Type B pancreatic cell (in vitro differentiated cells): ENCODE data around the gene PRR12. TPM values are rescaled to one million over a fixed set of nuclear protein-coding genes. Genes with fewer than 3 reads are reported as not detected.

ENCODE experiments used
- DNase-seq: peaks from one replicate; pipeline ENCODE4 v3.0.0; 2021; ENCODE audit warnings: mixed read lengths; ENCODE audit not compliant: unreplicated experiment; ENCODE audit errors: extremely low spot score
- H3K27ac Mint-ChIP-seq: 2 replicates; pipeline ENCODE4 v1.8.0; 2021; ENCODE audit warnings: mild to moderate bottlenecking, mixed read lengths
- H3K27me3 Mint-ChIP-seq: 2 replicates; pipeline ENCODE4 v1.8.0; 2021; ENCODE audit warnings: mixed read lengths
- H3K36me3 Mint-ChIP-seq: 2 replicates; pipeline ENCODE4 v1.8.0; 2021; ENCODE audit warnings: mixed read lengths
- H3K4me1 Mint-ChIP-seq: one replicate; pipeline ENCODE4 v1.8.0; 2021; ENCODE audit warnings: mixed read lengths; ENCODE audit not compliant: unreplicated experiment
- H3K4me3 Mint-ChIP-seq: 2 replicates; pipeline ENCODE4 v1.8.0; 2021; ENCODE audit warnings: mild to moderate bottlenecking, mixed read lengths
- H3K9me3 Mint-ChIP-seq: 2 replicates; pipeline ENCODE4 v1.8.0; 2021; ENCODE audit warnings: mixed read lengths
- total RNA-seq: library from RNA; stranded (reverse); gene quantifications from 2 replicates; pipeline ENCODE4 v1.2.1, GENCODE V29; 2021; ENCODE audit warnings: low replicate concordance
- TF ChIP-seq, protein P1 (sequence below): fragments of 200-600 bp; sonication (generic); conservative IDR thresholded peaks from 2 replicates; pipeline ENCODE4 v1.5.0; 2021; ENCODE audit warnings: antibody characterized with exemption, mild to moderate bottlenecking

The PRR12 gene
- total RNA-seq, 1 donor from 2014 or later: 40.0 TPM

DNA sequence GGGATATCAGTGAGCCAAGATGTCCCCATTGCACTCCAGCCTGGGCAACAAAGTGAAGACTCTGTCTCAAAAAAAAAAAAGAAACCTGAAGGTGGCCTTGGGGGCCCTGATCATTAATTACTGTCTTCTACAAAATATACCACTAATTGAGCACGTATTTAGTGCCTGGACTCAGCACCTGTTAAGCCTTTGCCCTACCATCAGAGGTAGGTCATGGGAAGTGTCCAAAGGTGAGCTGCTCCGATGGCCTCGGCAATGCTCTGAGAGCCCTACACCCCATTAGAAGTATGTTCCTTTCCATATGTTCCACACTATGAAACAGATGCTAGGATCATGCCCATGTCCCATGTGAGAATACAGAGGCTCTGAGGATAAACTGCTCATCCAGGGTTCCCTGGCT is 31.5 kb upstream of the PRR12 start:
- Mint-ChIP-seq H3K36me3 (peaks cover 8% of the 10 kb centered on the region), H3K4me1 (peaks cover 4% of the 10 kb centered on the region), H3K4me3 (no peak overlapping the region), H3K9me3 (no peaks in the 10 kb centered on the region), H3K27ac (no peak overlapping the region), H3K27me3 (no peaks in the 10 kb centered on the region)
- no peak for DNase-seq
- TF ChIP-seq, protein P1, sequence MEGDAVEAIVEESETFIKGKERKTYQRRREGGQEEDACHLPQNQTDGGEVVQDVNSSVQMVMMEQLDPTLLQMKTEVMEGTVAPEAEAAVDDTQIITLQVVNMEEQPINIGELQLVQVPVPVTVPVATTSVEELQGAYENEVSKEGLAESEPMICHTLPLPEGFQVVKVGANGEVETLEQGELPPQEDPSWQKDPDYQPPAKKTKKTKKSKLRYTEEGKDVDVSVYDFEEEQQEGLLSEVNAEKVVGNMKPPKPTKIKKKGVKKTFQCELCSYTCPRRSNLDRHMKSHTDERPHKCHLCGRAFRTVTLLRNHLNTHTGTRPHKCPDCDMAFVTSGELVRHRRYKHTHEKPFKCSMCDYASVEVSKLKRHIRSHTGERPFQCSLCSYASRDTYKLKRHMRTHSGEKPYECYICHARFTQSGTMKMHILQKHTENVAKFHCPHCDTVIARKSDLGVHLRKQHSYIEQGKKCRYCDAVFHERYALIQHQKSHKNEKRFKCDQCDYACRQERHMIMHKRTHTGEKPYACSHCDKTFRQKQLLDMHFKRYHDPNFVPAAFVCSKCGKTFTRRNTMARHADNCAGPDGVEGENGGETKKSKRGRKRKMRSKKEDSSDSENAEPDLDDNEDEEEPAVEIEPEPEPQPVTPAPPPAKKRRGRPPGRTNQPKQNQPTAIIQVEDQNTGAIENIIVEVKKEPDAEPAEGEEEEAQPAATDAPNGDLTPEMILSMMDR: no peak

- no peaks in the 10 kb centered on the region for H3K27me3 Mint-ChIP-seq
- TF ChIP-seq, protein P1: no peak
- no peaks in the 10 kb centered on the region for H3K9me3 Mint-ChIP-seq
- H3K27ac Mint-ChIP-seq: peak overlapping the region; percentile 39
- peaks cover 4% of the 10 kb centered on the region for H3K4me1 Mint-ChIP-seq
- H3K36me3 Mint-ChIP-seq: peaks cover 5% of the 10 kb centered on the region
- no peak overlapping the region for H3K4me3 Mint-ChIP-seq
- DNase-seq: no peak
Measured at GRCh38 chr19:49559928-49560327, 31.1 kb upstream of the PRR12 start.

DNA sequence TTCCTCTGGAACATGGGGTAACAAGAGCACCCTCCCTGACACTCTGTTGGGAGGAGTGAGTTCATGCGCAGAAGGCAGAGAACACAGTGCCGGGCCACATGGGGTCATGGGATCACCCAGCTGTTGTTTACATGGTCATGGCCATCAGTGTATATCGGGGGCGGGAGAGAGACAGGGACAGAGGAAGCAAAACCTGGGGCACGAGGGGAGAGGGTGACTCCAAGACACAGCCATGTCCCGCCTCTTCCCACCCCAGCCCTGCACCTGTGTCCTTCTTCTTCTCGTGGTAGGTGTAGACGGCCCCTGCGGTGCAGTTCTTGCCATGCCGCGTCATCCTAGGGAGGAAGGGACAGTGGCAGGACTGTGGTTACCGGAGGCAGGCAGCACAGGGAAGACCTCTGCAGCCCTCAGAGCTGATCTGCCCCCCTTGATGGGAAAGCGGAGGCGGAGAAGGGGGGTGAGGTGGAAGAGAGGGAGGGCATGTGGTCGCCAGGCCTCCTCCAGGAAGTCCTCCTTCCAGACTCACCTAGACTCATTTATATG is 30.6 kb upstream of the PRR12 start:
- no peaks in the 10 kb centered on the region for H3K9me3 Mint-ChIP-seq
- DNase-seq: no peak
- peaks cover 4% of the 10 kb centered on the region for H3K36me3 Mint-ChIP-seq
- no peak overlapping the region for H3K4me3 Mint-ChIP-seq
- TF ChIP-seq, protein P1: no peak
- H3K4me1 Mint-ChIP-seq: peaks cover 4% of the 10 kb centered on the region
- H3K27ac Mint-ChIP-seq: no peak overlapping the region
- no peaks in the 10 kb centered on the region for H3K27me3 Mint-ChIP-seq

DNA sequence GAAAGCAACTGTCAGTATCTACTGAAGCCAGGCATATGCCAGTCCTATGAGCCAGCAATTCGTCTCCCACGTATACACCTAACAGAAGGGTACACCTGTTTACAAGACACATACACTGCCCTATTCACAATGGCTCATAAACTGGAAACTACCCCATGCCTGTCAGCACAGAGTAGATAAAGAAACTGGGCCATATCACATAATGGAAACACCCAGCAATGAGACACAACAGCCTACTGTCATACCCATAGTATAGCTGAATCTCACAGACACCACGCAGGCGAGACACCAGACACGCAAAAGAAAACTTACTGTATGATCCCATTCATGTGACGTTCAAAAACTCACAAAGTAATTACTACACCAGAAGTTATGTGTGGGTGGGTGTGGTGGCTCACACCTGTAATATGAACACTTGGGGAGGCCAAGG is 26.4 kb upstream of the PRR12 start:
- Mint-ChIP-seq H3K9me3 (no peaks in the 10 kb centered on the region), H3K4me3 (no peak overlapping the region), H3K36me3 (peaks cover 11% of the 10 kb centered on the region), H3K27me3 (no peaks in the 10 kb centered on the region), H3K27ac (no peak overlapping the region), H3K4me1 (peaks cover 4% of the 10 kb centered on the region)
- TF ChIP-seq, protein P1: no peak
- DNase-seq: no peak

DNA sequence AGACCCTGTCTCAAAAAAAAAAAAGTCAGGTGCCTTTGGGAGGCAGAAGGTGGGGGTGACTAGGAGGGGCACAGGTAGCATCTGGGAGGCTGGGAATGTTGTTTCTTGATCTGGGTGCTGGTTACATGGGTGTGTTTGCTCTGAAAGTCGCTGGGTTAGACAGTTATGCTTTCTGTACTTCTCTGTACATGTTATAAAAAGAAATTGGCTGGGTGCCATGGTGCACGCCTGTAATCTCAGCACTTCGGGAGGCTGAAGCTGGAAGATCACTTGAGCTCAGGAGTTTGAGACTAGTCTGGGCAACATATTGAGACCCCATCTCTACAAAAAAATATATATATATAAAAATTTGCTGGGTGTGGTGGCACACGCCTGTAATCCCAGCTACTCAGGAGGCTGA is 25.7 kb upstream of the PRR12 start:
- Mint-ChIP-seq H3K4me1 (peaks cover 7% of the 10 kb centered on the region), H3K27me3 (no peaks in the 10 kb centered on the region), H3K4me3 (no peak overlapping the region), H3K36me3 (peaks cover 14% of the 10 kb centered on the region), H3K27ac (no peak overlapping the region), H3K9me3 (no peaks in the 10 kb centered on the region)
- TF ChIP-seq, protein P1: no peak
- no peak for DNase-seq

GRCh38 chr19:49566302-49566701 is 24.7 kb upstream of the PRR12 start:
- no peak for DNase-seq
- TF ChIP-seq, protein P1: no peak
- H3K4me1 Mint-ChIP-seq: peaks cover 12% of the 10 kb centered on the region
- no peak overlapping the region for H3K4me3 Mint-ChIP-seq
- no peaks in the 10 kb centered on the region for H3K27me3 Mint-ChIP-seq
- H3K27ac Mint-ChIP-seq: no peak overlapping the region
- H3K9me3 Mint-ChIP-seq: no peaks in the 10 kb centered on the region
- peaks cover 15% of the 10 kb centered on the region for H3K36me3 Mint-ChIP-seq
